Stomach (tissue), 4 donors: ENCODE results near the gene ESPNL.

Experiments
- POLR2A ChIP-seq, 4 donors: fragments of 450-650 bp; IDR thresholded peaks; one replicate each; pipeline ENCODE4 v1.6.1; 2016; ENCODE audit warnings: antibody characterized with exemption in 4 of 4, control low read depth in 2 of 4, mild to moderate bottlenecking in 1 of 4, moderate library complexity in 1 of 4
- POLR2AphosphoS5 ChIP-seq, 3 donors: sonication (generic); formaldehyde crosslinking; IDR thresholded peaks; one replicate each; pipeline ENCODE4 v1.6.1; 2016; ENCODE audit warnings: antibody characterized with exemption in 3 of 3

GRCh38 chr2:238161291-238162051, 61.3 kb downstream of the ESPNL start:
- TF ChIP-seq POLR2A (IDR thresholded peaks at IDR 0.05), result no peak
- no peak for TF ChIP-seq POLR2AphosphoS5 (IDR thresholded peaks at IDR 0.05)
